Esophagus squamous epithelium (tissue), 5 donors: ENCODE measurements around the gene ITPK1. TPM values are rescaled to one million over a fixed set of nuclear protein-coding genes. Genes with fewer than 3 reads are reported as not detected.

Experiments used
- DNase-seq: peaks from one replicate; lab custom pipeline; 2025; lab: John Stamatoyannopoulos, UW
- H3K27ac ChIP-seq, 4 donors: fragments of 200-600 bp; sonication (generic); one replicate each; pipeline ENCODE4 v1.5.1; 2016 to 2019; ENCODE audit warnings: mild to moderate bottlenecking in 1 of 4
- H3K27me3 ChIP-seq, 4 donors: fragments of 200-600 bp; sonication (generic); 1 replicate in 3 of 4; 2 replicates in 1 of 4; pipeline versions ENCODE4 v1.5.1 to v1.6.0; 2017 to 2021; ENCODE audit warnings: antibody characterized with exemption in 1 of 4
- H3K36me3 ChIP-seq, 3 donors: fragments of 200-600 bp; sonication (generic); one replicate each; pipeline ENCODE4 v1.5.1; 2016 to 2019
- H3K4me1 ChIP-seq, 3 donors: fragments of 200-600 bp; sonication (generic); one replicate each; pipeline ENCODE4 v1.5.1; 2017 to 2019
- H3K4me3 ChIP-seq, 4 donors: fragments of 200-600 bp; sonication (generic); 1 replicate in 3 of 4; 2 replicates in 1 of 4; pipeline ENCODE4 v1.5.1; 2016 to 2019; ENCODE audit warnings: mild to moderate bottlenecking in 2 of 4, moderate library complexity in 1 of 4
- H3K9me3 ChIP-seq, 3 donors: fragments of 200-600 bp; sonication (generic); one replicate each; pipeline ENCODE4 v1.5.1; 2016 to 2019
- POLR2A ChIP-seq, 4 donors: fragments of 450-650 bp; IDR thresholded peaks; one replicate each; pipeline ENCODE4 v1.6.1; 2017; ENCODE audit warnings: antibody characterized with exemption in 4 of 4, mild to moderate bottlenecking in 4 of 4, moderate library complexity in 3 of 4
- WGBS, 2 donors: methylation state at CpG; one replicate each; pipeline ENCODE4 v1.1.5; 2018; 5-methylcytosine and 5-hydroxymethylcytosine counted together
- intact Hi-C: fragments of 100-400 bp; cut with DNase I; formaldehyde crosslinking; loops from one replicate; pipeline ENCODE4 v1.15.0; 2022
- total RNA-seq, 4 donors: library from RNA; depleted of rRNA; stranded (reverse); fragments of >200 nt; gene quantifications; one replicate each; pipeline ENCODE4 v1.1.0, GENCODE V29; 2016
- TF ChIP-seq, protein P1 (sequence below), 6 experiments: fragments of 450-650 bp in 4 of 6; fragments of 200-600 bp in 2 of 6; sonication (generic) in 2 of 6; IDR thresholded peaks; one replicate each; pipeline ENCODE4 v1.5.1; 2016 to 2019; ENCODE audit warnings: antibody characterized with exemption in 6 of 6, mild to moderate bottlenecking in 4 of 6, moderate library complexity in 4 of 6
- donor health status: DM: yes; HTN: yes; CAD: no.

The ITPK1 gene
- total RNA-seq, 4 donors from 2014 or later = 14.2 to 34.5 (median 25.8) TPM

GRCh38 chr14:93005135-93005813, 110.5 kb downstream of the ITPK1 start:
- H3K4me3 ChIP-seq = no peak overlapping the region
- no peaks in the 10 kb centered on the region for H3K36me3 ChIP-seq
- peak overlapping the region in 2 of 4 donors; percentile 29 to 65 for H3K27ac ChIP-seq
- peaks cover 45 to 79% (median 53%) of the 10 kb centered on the region in 3 donors for H3K4me1 ChIP-seq
- DNase-seq = no peak
- intact Hi-C loops = no loop called here
- WGBS, 2 donors = 60 to 65% methylated on average over 7 of the region's 7 CpGs
- TF ChIP-seq, protein P1, sequence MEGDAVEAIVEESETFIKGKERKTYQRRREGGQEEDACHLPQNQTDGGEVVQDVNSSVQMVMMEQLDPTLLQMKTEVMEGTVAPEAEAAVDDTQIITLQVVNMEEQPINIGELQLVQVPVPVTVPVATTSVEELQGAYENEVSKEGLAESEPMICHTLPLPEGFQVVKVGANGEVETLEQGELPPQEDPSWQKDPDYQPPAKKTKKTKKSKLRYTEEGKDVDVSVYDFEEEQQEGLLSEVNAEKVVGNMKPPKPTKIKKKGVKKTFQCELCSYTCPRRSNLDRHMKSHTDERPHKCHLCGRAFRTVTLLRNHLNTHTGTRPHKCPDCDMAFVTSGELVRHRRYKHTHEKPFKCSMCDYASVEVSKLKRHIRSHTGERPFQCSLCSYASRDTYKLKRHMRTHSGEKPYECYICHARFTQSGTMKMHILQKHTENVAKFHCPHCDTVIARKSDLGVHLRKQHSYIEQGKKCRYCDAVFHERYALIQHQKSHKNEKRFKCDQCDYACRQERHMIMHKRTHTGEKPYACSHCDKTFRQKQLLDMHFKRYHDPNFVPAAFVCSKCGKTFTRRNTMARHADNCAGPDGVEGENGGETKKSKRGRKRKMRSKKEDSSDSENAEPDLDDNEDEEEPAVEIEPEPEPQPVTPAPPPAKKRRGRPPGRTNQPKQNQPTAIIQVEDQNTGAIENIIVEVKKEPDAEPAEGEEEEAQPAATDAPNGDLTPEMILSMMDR (IDR thresholded peaks at IDR 0.05) = no peak
- TF ChIP-seq POLR2A (IDR thresholded peaks at IDR 0.05) = no peak
- no peaks in the 10 kb centered on the region for H3K27me3 ChIP-seq
- H3K9me3 ChIP-seq = no peaks in the 10 kb centered on the region

DNA sequence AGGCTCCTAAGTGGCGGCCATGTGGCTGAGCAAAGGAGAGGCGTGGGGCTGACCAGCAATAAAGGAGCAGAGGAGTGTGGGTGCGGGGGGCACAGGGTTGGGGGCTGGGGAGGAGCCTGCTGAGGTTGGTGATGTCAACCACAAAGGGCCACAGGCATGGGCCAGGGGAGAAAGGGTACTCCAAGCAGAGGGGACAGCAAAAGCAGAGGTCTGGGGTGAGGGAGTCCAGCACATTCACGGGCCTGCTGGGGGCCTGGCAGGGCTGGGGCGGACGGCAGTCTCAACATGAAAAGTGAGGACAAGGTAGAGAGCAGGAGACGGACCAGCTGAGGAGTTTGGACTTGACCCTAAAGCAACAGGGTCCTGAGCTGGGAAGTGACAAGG, 111.0 kb downstream of the ITPK1 start:
- Histone ChIP-seq H3K36me3 (peaks cover 0 to under 1% (median 0%) of the 10 kb centered on the region in 3 donors), H3K27ac (peak overlapping the region in 2 of 4 donors; percentile 29 to 65), H3K4me1 (peaks cover 45 to 79% (median 53%) of the 10 kb centered on the region in 3 donors), H3K27me3 (no peaks in the 10 kb centered on the region), H3K4me3 (no peak overlapping the region), H3K9me3 (no peaks in the 10 kb centered on the region)
- no peak for TF ChIP-seq POLR2A (IDR thresholded peaks at IDR 0.05)
- TF ChIP-seq, protein P1 (IDR thresholded peaks at IDR 0.05) = no peak
- DNase-seq = no peak
- WGBS, 2 donors = 91 to 92% methylated on average over 5 to 6 of the region's 7 CpGs
- intact Hi-C loops = no loop called here

DNA sequence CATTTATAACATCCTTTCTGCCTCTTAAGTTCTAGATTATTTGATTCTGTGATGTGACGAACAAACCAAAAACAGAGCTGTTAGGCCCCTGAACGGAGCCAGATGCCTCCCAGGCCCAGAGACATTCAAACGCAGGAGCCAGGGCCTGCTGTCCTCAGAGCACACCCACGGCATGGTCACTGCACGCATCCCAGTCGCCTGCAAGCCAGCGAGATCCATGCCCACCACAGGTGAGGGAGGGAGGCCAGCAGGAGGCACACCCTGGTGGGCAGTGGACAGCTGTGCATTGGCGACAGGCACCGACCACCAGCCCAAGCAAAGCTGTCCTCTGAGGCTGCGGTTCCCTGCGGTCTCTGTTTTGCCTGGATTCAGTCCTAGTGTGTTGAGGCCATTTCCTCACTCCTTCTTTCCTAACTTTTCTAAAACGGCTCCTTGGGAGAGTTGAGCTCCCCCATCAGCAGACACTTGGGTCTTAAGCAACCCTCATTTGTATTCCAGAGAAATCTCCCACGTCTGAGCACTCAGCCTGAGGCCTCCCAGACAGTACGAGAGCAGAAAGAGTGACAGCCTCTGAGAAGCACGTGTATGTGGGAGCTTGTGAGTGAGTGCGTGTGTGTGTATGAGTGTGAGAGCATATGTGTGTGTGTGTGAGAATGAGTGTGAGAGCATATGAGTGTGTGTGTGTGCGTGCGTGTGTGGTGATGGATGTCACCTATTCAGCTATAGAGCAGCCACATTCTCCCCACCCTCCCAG, 111.6 kb downstream of the ITPK1 start:
- Histone ChIP-seq H3K9me3 (no peaks in the 10 kb centered on the region), H3K4me3 (no peak overlapping the region), H3K27me3 (no peaks in the 10 kb centered on the region), H3K36me3 (peaks cover 0 to 5% (median 0%) of the 10 kb centered on the region in 3 donors), H3K4me1 (peaks cover 45 to 79% (median 51%) of the 10 kb centered on the region in 3 donors), H3K27ac (peak overlapping the region in 2 of 4 donors; percentile 2 to 65)
- TF ChIP-seq, protein P1 (IDR thresholded peaks at IDR 0.05) = no peak
- TF ChIP-seq POLR2A (IDR thresholded peaks at IDR 0.05) = no peak
- DNase-seq = no peak
- 71 to 91% methylated on average over 12 to 14 of the region's 18 CpGs for WGBS, 2 donors
- intact Hi-C loops = no loop called here

GRCh38 chr14:93002851-93003298, 112.8 kb downstream of the ITPK1 start:
- 88 to 100% methylated on average over 3 to 5 of the region's 5 CpGs for WGBS, 2 donors
- intact Hi-C loops = no loop called here
- peaks cover 0 to 5% (median 0%) of the 10 kb centered on the region in 3 donors for H3K36me3 ChIP-seq
- no peak overlapping the region for H3K27ac ChIP-seq
- H3K27me3 ChIP-seq = no peaks in the 10 kb centered on the region
- H3K9me3 ChIP-seq = no peaks in the 10 kb centered on the region
- H3K4me3 ChIP-seq = no peak overlapping the region
- TF ChIP-seq, protein P1 (IDR thresholded peaks at IDR 0.05) = no peak
- no peak for TF ChIP-seq POLR2A (IDR thresholded peaks at IDR 0.05)
- peaks cover 38 to 67% (median 38%) of the 10 kb centered on the region in 3 donors for H3K4me1 ChIP-seq
- DNase-seq = no peak

- WGBS, 2 donors = 90 to 93% methylated on average over 4 to 6 of the region's 6 CpGs
- DNase-seq = no peak
- intact Hi-C loops = no loop called here
- Histone ChIP-seq H3K27ac (no peak overlapping the region), H3K36me3 (peaks cover 0 to 8% (median 0%) of the 10 kb centered on the region in 3 donors), H3K4me3 (no peak overlapping the region), H3K27me3 (no peaks in the 10 kb centered on the region), H3K4me1 (peaks cover 30 to 59% (median 31%) of the 10 kb centered on the region in 3 donors), H3K9me3 (no peaks in the 10 kb centered on the region)
- no peak for TF ChIP-seq POLR2A (IDR thresholded peaks at IDR 0.05)
- TF ChIP-seq, protein P1 (IDR thresholded peaks at IDR 0.05) = no peak
Measured at GRCh38 chr14:93002049-93002448, 113.7 kb downstream of the ITPK1 start.
